Gastroesophageal sphincter (tissue), 3 donors: ENCODE data around the gene PPFIA3.

ENCODE experiments used
- POLR2A ChIP-seq, 2 donors: fragments of 450-650 bp; IDR thresholded peaks; one replicate each; pipeline ENCODE4 v1.6.1; 2017; ENCODE audit warnings: antibody characterized with exemption in 2 of 2, mild to moderate bottlenecking in 2 of 2, moderate library complexity in 1 of 2
- TF ChIP-seq, protein P1 (sequence below), 4 experiments: fragments of 200-600 bp in 2 of 4; fragments of 450-650 bp in 2 of 4; sonication (generic) in 1 of 4; IDR thresholded peaks; one replicate each; pipeline ENCODE4 v1.5.1; 2017 to 2019; ENCODE audit warnings: antibody characterized with exemption in 4 of 4, mild to moderate bottlenecking in 2 of 4, moderate library complexity in 2 of 4

DNA sequence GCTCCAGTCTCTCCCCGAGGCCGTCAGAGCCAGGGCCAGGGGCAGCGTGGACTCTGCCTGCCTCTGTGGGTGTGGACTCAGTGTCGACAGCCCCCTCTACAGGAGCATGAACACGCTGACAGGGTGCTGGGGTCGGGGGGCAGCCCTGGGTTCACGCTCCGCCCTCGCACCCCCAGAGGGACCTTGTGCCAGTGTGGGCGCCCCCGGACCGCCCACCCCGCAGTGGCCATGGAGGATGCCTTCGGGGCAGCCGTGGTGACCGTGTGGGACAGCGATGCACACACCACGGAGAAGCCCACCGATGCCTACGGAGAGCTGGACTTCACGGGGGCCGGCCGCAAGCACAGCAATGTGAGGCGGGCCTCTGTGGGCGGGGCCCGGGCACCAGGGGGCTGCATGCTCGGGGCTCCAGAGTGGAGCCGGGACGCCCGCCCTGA lies 46.5 kb downstream of the PPFIA3 start:
- TF ChIP-seq, protein P1, sequence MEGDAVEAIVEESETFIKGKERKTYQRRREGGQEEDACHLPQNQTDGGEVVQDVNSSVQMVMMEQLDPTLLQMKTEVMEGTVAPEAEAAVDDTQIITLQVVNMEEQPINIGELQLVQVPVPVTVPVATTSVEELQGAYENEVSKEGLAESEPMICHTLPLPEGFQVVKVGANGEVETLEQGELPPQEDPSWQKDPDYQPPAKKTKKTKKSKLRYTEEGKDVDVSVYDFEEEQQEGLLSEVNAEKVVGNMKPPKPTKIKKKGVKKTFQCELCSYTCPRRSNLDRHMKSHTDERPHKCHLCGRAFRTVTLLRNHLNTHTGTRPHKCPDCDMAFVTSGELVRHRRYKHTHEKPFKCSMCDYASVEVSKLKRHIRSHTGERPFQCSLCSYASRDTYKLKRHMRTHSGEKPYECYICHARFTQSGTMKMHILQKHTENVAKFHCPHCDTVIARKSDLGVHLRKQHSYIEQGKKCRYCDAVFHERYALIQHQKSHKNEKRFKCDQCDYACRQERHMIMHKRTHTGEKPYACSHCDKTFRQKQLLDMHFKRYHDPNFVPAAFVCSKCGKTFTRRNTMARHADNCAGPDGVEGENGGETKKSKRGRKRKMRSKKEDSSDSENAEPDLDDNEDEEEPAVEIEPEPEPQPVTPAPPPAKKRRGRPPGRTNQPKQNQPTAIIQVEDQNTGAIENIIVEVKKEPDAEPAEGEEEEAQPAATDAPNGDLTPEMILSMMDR (IDR thresholded peaks at IDR 0.05): no peak
- TF ChIP-seq POLR2A (IDR thresholded peaks at IDR 0.05): no peak
